ENCODE measurements around the gene FILIP1L. TPM values are rescaled to one million over a fixed set of nuclear protein-coding genes. Genes with fewer than 3 reads are reported as not detected.

FILIP1L gene
- polyA plus RNA-seq, 1 of the 3 experiments (the other 2 are of a cell fraction), result 26.8 TPM

DNA sequence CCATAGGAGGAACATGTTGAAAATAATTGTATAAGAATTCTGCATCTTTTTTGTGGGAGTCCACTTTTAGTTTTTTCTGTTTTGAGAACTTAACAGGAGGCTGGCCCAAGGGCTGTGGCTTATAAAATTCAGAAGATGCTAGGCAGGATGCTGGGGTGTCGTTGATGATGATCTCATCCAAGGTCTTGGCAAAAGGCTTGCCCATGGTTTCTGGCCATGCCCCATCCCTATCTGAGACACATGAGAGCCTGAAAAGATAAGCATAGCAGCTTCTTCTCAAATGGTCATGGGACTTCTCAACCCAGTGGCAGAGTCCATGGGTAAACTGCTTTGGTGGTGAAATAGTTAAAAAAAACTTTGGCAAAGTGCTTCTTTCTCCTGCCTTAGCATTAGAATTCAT, 261.4 kb downstream of the FILIP1L start:
- H3K9me3 ChIP-seq, result no peaks in the 10 kb centered on the region
- CTCF ChIA-PET, result interaction anchor here (2.2 kb wide), 1 partner anchor 9 kb away, joined by 14 read pairs; no protein-coding TSS in a partner anchor
- H3K9ac ChIP-seq, result no peak overlapping the region
- H3K4me1 ChIP-seq (ENCODE audit: control insufficient read depth in 1 of 2, insufficient read depth in 2 of 2, low read depth in 1 of 2, low read length in 1 of 2), result no peaks in the 10 kb centered on the region; a peak in 2 of 4 replicates
- POLR2A ChIA-PET, result no interaction called here
- H2AFZ ChIP-seq (ENCODE audit: low read depth), result no peak overlapping the region
- no peak for TF ChIP-seq TCF12 (IDR thresholded peaks at IDR 0.05)
- TF ChIP-seq, protein P1, sequence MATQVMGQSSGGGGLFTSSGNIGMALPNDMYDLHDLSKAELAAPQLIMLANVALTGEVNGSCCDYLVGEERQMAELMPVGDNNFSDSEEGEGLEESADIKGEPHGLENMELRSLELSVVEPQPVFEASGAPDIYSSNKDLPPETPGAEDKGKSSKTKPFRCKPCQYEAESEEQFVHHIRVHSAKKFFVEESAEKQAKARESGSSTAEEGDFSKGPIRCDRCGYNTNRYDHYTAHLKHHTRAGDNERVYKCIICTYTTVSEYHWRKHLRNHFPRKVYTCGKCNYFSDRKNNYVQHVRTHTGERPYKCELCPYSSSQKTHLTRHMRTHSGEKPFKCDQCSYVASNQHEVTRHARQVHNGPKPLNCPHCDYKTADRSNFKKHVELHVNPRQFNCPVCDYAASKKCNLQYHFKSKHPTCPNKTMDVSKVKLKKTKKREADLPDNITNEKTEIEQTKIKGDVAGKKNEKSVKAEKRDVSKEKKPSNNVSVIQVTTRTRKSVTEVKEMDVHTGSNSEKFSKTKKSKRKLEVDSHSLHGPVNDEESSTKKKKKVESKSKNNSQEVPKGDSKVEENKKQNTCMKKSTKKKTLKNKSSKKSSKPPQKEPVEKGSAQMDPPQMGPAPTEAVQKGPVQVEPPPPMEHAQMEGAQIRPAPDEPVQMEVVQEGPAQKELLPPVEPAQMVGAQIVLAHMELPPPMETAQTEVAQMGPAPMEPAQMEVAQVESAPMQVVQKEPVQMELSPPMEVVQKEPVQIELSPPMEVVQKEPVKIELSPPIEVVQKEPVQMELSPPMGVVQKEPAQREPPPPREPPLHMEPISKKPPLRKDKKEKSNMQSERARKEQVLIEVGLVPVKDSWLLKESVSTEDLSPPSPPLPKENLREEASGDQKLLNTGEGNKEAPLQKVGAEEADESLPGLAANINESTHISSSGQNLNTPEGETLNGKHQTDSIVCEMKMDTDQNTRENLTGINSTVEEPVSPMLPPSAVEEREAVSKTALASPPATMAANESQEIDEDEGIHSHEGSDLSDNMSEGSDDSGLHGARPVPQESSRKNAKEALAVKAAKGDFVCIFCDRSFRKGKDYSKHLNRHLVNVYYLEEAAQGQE (IDR thresholded peaks at IDR 0.05; ENCODE audit: low read depth, low read length), result no peak
- no peak for TF ChIP-seq EZH2phosphoT487 (IDR thresholded peaks at IDR 0.05; ENCODE audit: borderline replicate concordance, low read depth)
- TF ChIP-seq EP300 (IDR thresholded peaks at IDR 0.05; ENCODE audit: borderline replicate concordance in 1 of 2, low read depth in 1 of 2, low read length in 1 of 2), result no peak
- H3K36me3 ChIP-seq (replicated peaks in 1 of 2; ENCODE audit: control insufficient read depth in 1 of 2, insufficient read depth in 2 of 2, low read length in 1 of 2), result peaks cover 38 to 44% of the 10 kb centered on the region in 2 experiments
- H3F3A ChIP-seq (replicated peaks; ENCODE audit: insufficient read depth), result peaks cover 10% of the 10 kb centered on the region
- DNase-seq, result no peak
- H3K4me3 ChIP-seq (ENCODE audit: low read depth in 2 of 2, low read length in 1 of 2), result no peak overlapping the region
- no peaks in the 10 kb centered on the region for H3K27me3 ChIP-seq (ENCODE audit: insufficient read depth)
- no peak overlapping the region for H3K4me2 ChIP-seq
- no peaks in the 10 kb centered on the region for H4K20me1 ChIP-seq (ENCODE audit: insufficient read depth)
- 87% methylated on average over 1 of the region's 1 CpG for WGBS (ENCODE audit: low lambda C conversion rate)
- no peaks in the 10 kb centered on the region for H3K9me2 ChIP-seq
- no peak overlapping the region for H3K27ac ChIP-seq (ENCODE audit: low read depth in 2 of 2, low read length in 1 of 2)
- H3K79me2 ChIP-seq (ENCODE audit: insufficient read depth), result peaks cover 84% of the 10 kb centered on the region

DNA sequence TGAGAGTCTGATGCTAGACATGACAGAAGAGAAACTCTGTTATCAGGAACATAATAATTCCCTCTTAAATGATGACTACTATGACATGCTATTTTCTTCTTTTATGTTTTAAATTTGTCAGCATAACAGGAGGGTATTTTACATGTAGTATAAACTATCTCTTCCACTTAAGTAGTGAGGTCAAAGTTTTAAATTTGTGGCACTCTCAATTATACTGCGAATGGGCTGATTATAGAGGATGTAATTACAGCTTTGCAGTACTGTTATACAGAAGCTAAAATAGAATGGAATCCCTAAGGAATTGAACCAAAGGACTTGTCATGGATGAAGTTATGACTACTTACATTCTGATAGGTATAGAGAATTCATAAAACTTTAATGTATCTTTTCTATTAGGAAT, 262.3 kb downstream of the FILIP1L start:
- no peak overlapping the region for H3K27ac ChIP-seq (ENCODE audit: low read depth in 2 of 2, low read length in 1 of 2)
- no peak overlapping the region for H3K4me2 ChIP-seq
- no peaks in the 10 kb centered on the region for H3K9me2 ChIP-seq
- ChIA-PET CTCF (interaction anchor here (2.2 kb wide), 1 partner anchor 8 kb away, joined by 14 read pairs; no protein-coding TSS in a partner anchor), POLR2A (no interaction called here)
- H3F3A ChIP-seq (replicated peaks; ENCODE audit: insufficient read depth), result peaks cover 15% of the 10 kb centered on the region
- H4K20me1 ChIP-seq (ENCODE audit: insufficient read depth), result no peaks in the 10 kb centered on the region
- H3K4me3 ChIP-seq (ENCODE audit: low read depth in 2 of 2, low read length in 1 of 2), result no peak overlapping the region
- DNase-seq, result no peak
- TF ChIP-seq MXI1 (IDR thresholded peaks at IDR 0.05; ENCODE audit: low read depth, low read length), result no peak
- no peak for TF ChIP-seq FOXJ3 (CRISPR knock-in tag; IDR thresholded peaks at IDR 0.05)
- no peak for TF ChIP-seq CHD2 (IDR thresholded peaks at IDR 0.05; ENCODE audit: low read length, partially characterized antibody)
- TF ChIP-seq ELF1 (IDR thresholded peaks at IDR 0.05), result no peak
- no peak for TF ChIP-seq SMC3 (IDR thresholded peaks at IDR 0.05; ENCODE audit: low read depth, low read length)
- TF ChIP-seq POLR2AphosphoS5 (IDR thresholded peaks at IDR 0.05; ENCODE audit: low read depth, low read length), result no peak
- TF ChIP-seq, protein P1 (IDR thresholded peaks at IDR 0.05; ENCODE audit: low read depth, low read length), result no peak
- TF ChIP-seq EP300 (IDR thresholded peaks at IDR 0.05; ENCODE audit: borderline replicate concordance in 1 of 2, low read depth in 1 of 2, low read length in 1 of 2), result no peak
- no peak for TF ChIP-seq FOXM1 (IDR thresholded peaks at IDR 0.05; ENCODE audit: low read depth)
- TF ChIP-seq, protein P2, sequence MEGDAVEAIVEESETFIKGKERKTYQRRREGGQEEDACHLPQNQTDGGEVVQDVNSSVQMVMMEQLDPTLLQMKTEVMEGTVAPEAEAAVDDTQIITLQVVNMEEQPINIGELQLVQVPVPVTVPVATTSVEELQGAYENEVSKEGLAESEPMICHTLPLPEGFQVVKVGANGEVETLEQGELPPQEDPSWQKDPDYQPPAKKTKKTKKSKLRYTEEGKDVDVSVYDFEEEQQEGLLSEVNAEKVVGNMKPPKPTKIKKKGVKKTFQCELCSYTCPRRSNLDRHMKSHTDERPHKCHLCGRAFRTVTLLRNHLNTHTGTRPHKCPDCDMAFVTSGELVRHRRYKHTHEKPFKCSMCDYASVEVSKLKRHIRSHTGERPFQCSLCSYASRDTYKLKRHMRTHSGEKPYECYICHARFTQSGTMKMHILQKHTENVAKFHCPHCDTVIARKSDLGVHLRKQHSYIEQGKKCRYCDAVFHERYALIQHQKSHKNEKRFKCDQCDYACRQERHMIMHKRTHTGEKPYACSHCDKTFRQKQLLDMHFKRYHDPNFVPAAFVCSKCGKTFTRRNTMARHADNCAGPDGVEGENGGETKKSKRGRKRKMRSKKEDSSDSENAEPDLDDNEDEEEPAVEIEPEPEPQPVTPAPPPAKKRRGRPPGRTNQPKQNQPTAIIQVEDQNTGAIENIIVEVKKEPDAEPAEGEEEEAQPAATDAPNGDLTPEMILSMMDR (IDR thresholded peaks at IDR 0.05), result no peak
- TF ChIP-seq RCOR1 (IDR thresholded peaks at IDR 0.05; ENCODE audit: low read length), result no peak
- TF ChIP-seq, protein P3, sequence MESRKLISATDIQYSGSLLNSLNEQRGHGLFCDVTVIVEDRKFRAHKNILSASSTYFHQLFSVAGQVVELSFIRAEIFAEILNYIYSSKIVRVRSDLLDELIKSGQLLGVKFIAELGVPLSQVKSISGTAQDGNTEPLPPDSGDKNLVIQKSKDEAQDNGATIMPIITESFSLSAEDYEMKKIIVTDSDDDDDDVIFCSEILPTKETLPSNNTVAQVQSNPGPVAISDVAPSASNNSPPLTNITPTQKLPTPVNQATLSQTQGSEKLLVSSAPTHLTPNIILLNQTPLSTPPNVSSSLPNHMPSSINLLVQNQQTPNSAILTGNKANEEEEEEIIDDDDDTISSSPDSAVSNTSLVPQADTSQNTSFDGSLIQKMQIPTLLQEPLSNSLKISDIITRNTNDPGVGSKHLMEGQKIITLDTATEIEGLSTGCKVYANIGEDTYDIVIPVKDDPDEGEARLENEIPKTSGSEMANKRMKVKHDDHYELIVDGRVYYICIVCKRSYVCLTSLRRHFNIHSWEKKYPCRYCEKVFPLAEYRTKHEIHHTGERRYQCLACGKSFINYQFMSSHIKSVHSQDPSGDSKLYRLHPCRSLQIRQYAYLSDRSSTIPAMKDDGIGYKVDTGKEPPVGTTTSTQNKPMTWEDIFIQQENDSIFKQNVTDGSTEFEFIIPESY (IDR thresholded peaks at IDR 0.05; ENCODE audit: borderline replicate concordance, low read depth), result no peak
- no peak for TF ChIP-seq NRF1 (IDR thresholded peaks at IDR 0.05; ENCODE audit: low read depth, low read length)
- H2AFZ ChIP-seq (ENCODE audit: low read depth), result no peak overlapping the region
- no peak overlapping the region for H3K9ac ChIP-seq
- no peaks in the 10 kb centered on the region for H3K9me3 ChIP-seq
- 100% methylated on average over 1 of the region's 1 CpG for WGBS (ENCODE audit: low lambda C conversion rate)
- peaks cover 83% of the 10 kb centered on the region for H3K79me2 ChIP-seq (ENCODE audit: insufficient read depth)
- H3K4me1 ChIP-seq (ENCODE audit: control insufficient read depth in 1 of 2, insufficient read depth in 2 of 2, low read depth in 1 of 2, low read length in 1 of 2), result no peaks in the 10 kb centered on the region; a peak in 2 of 4 replicates
- H3K36me3 ChIP-seq (replicated peaks in 1 of 2; ENCODE audit: control insufficient read depth in 1 of 2, insufficient read depth in 2 of 2, low read length in 1 of 2), result peaks cover 30 to 51% of the 10 kb centered on the region in 2 experiments
- H3K27me3 ChIP-seq (ENCODE audit: insufficient read depth), result no peaks in the 10 kb centered on the region

Measured in SK-N-SH (cell line).